ENCODE results near the gene PHOX2B.

The PHOX2B gene

GRCh38 chr4:41709844-41710481, 38.6 kb downstream of the PHOX2B start:
- no peak for DNase-seq

- DNase-seq, result no peak
Observed at GRCh38 chr4:41703785-41704184, 44.7 kb downstream of the PHOX2B start.

GRCh38 chr4:41702770-41703169, 45.8 kb downstream of the PHOX2B start:
- DNase-seq, result no peak

DNA sequence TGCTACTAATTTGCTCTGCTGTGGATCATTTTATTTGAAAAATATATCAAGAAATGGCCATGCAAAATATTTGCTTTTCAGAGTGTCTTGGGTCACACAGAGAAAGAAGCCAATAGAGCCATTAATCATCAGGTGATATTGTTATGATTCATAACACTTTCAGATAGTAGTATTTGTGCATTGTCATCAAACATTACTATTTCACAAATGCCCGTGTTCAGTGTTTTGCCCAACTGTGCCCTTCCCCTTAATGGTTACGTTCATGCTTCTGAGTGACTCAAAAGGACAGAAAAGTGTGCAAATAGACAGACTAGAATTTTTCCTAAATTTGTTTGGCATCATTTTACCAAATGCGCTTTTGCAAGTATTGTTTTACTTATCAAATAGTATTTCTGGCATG, 46.5 kb downstream of the PHOX2B start:
- DNase-seq, result no peak

GRCh38 chr4:41696763-41697162, 51.8 kb downstream of the PHOX2B start:
- DNase-seq, result no peak

GRCh38 chr4:41696131-41696530, 52.4 kb downstream of the PHOX2B start:
- no peak for DNase-seq
